NCI-H1048 (cell line): ENCODE data around the gene PTDSS2.

Experiments
- DNase-seq: peaks from one replicate; lab custom pipeline; 2025; lab: John Stamatoyannopoulos, UW

Gene PTDSS2

DNA sequence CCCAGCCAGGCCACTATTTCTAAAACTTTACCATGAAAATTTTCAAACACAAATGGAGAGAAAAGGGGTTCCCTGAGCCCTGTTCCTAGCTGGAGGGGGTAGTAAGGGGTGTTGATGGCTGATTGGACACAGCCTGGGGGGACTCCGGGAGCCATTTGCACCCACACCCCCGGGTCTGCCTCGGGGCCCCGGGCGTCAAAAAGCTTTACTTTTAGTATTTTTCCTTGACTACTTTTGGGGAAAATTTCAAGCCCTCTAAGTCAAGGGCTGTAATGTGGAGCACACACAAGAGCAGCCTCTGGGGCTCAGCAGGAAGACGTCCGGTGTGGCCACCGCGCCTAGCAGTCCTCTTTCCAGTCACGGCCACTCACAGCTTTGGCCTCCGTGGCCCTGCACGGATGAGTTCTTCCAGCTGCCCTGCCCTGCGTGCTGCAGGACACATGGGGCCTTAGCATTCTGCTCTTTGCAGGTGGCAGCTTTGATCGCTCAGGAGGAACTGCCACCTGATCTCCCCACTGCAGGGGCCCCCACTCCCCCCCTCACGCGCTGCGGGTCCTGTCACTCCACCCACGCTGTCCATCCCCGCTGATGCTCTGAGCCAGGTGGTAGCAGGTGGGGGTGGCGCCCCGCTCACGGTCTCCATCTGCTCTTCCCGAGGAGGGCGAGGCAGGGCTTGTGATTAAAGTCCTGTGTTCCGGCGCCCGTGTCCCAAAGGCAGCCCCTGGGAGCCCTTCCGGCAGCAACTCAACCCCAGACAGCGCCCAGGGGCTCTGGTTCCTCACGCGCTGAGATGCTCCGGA is 42.5 kb downstream of the PTDSS2 start:
- no peak for DNase-seq

DNA sequence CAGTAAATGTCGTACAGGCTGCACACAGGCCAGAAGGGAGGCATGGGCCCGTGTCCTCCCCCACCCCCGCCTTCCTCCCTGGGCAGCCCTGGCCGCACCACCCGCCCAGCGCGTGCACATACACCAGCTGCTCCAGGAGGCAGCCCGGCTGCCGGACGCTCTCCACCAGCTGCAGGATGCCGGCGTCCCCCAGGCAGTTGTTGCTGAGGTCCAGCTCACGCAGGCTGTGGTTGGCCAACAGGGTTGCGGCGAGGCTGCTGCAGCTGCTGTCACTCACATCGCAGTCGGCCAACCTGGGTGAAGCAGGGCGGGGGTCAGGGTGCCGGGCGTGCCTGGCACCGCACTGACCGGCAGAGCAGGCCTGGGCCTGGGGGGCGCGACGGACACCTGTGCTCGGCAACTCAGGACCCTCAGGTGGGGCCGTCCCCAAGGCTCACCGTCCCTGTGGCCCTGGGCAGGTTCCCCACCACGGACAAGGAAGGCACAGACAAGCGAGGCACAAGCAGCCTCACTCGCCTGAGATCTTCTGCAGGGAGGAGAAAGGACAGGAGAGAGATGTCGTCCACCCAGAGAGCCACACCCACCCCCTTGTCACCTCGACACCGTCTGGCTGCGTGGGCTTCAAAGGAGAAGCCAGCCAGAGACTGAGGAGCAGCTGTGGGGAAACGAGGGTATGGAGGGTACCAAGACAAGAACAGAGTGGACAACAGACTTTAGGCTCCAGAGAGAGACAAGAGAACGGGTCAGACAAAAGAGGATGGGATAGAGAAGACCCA is 44.9 kb downstream of the PTDSS2 start:
- no peak for DNase-seq

DNA sequence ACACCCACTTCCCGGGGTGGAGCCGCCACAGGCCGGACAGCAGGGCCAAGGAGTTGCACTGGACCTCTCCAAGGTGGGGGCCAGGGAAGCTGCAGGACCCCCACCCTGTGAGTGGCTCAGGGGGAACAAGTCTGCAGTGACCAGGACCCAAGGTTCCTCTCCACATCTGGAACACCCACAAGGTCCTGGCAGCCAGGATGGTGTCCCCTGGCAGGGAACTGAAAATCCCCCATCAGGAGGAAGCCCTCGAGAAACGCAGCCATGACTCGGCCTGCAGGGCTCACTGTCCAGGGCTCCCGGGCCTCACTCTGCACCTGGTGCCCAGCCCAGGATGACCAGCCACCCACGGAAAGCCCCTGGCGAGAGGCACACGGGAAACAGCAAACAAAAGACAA is 45.5 kb downstream of the PTDSS2 start:
- DNase-seq, result no peak

DNA sequence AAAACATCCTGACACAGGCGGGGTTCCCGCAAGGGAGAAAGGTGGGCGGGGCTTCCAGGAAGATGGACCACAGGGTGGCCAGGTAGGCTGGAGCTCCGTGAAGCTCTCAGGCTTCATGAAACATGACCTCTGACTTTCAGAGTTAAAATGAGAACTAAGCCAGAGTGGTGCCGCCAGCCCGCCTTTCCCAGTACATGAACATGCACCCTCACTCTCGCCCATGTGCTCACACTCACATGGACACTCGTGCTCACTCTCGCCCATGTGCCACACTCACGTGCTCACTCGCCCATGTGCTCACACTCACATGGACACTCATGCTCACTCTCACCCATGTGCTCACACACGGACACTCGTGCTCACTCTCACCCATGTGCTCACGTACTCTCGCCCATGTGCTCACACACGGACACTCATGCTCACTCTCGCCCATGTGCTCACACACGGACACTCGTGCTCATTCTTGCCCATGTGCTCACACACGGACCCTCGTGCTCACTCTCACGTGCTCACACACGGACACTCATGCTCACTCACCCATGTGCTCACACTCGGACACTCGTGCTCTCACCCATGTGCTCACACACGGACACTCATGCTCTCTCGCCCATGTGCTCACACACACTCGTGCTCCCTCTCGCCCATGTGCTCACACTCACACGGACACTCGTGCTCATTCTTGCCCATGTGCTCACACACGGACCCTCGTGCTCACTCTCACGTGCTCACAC is 46.9 kb downstream of the PTDSS2 start:
- DNase-seq, result no peak

DNA sequence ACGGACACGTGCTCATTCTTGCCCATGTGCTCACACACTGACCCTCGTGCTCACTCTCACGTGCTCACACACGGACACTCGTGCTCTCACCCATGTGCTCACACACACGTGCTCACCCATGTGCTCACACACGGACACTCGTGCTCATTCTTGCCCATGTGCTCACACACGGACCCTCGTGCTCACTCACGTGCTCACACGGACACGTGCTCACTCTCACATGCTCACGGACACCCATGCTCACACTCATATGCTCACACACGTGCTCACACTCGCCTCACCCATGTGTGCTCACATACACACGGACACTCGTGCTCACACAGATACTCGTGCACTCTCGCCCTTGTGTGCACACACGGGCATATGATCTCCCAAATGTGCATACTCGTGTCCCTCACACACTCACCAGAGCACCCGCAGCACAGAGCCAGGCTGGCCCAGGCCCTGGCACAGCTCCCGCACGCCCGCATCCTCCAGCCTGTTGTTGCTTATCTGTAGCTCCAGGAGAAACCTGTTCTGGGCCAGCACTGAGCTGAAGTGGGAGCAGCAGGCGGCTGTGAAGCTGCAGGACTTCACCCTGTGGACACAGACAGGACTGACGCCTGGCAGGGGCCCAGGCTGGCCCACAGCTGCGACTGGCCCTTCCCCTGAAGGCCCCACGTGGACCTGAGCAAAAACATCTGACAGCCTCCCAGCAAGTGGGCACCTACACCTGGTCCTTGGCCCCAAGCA is 47.7 kb downstream of the PTDSS2 start:
- no peak for DNase-seq

DNA sequence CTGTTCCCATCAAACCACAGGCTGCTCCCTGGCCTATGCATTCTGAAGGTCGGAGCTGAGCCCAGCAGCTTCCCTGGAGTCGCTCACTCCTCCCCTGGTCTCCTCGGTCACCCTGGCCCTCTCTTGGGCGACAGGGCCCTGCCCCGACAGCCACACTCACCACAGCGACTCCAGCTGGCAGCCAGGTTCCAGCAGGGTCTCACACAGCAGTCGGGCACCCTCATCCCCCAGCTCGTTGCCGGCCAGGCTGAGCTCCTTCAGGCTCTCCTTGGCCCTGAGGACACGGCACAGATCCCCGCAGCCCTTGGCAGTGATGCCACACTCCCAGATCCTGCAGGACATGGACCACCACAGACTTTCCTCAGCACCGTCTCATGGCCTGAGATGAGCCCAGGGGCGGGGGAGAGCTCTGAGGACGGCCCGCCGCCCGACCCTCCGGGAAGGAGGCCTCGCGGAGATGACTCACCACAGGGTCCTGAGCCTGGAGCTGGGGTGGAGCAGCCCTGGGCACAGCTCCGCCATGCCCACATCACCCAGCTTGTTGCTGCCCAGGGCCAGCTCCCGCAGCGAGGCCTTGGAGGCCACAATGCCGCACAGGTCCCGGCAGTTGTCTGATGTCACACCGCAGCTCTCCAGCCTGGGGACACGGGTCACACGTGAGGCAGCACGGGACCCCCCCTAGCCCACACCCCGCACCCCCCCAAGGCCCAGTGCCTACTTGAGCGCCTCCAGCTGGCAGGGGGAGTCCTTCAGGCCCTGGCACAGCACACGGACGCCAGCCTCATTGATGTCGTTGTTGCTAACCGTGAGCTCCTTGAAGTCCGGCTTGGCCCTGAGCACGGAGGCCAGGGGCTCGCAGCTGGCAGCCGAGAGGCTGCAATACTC is 48.5 kb downstream of the PTDSS2 start:
- no peak for DNase-seq

DNA sequence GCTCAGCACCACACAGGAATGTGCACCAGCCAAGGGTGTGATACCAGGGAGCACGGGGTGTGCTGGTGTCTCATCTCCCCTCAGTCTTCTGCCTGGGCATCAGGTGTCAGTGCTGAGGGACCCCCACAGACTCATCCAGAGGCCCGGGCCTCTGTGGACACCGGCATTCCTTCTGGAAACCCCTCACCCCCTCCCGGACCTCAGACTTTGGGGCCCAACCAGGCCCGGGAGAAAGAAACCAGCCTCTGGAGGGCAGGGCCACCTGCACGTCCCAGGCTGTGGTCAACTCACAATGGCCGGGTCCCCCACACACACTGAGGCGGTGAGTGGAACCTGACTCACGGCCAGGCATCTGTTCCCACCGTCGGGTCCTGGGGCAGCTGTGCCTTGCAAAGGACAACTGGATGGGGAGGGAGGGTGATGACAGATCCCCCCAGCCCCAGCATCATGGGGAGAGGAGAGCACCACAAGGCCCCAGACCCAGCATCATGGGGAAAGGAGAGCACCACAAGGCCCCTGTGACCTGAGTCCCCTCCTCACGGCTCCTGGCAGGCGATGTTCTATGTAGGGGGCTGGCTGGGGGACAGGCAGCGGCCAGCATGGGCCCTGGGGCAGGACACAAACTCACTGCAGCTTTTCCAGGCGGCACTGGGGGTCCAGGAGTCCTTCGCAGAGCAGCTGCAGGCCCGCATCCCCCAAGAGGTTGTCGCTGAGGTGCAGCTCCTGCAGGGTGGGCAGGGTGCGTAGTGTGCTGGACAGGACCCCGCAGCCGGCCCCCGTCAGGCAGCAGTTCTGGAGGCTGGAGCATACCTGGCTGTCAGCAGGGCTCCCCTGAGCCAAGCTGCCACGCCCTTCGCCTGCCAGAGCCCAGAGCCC is 49.4 kb downstream of the PTDSS2 start:
- no peak for DNase-seq

DNA sequence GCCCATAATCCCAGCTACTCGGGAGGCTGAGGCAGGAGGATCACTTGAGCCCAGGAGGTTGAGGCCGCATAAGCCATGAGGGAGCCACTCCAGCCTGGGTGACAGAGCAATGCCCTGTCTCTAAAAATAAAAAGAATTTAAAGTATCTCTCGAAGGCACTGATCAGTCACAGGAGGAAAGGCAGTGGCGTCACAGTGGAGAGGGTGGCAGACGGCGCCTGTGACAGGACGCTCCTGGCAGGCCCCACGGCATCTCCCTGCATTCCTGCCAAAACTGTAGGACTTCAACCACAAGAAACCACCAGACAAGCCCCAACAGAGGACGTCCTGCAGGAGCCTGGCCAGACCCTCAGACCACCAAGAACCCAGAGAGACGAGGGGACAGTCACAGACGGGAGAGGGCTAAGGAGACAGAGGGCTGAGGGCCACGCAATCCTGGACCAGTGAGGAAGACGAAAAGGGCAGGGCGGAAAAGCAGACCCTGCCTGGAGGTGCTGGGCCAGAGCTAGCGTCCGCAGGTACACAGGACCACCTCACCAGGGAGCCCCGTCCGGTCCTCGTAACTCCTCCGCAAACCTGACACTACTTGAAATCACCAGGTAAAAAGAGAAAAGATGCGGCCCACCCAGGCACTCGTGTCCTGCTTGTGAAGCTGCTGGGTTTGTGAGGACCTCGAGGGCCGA is 51.1 kb downstream of the PTDSS2 start:
- no peak for DNase-seq

DNA sequence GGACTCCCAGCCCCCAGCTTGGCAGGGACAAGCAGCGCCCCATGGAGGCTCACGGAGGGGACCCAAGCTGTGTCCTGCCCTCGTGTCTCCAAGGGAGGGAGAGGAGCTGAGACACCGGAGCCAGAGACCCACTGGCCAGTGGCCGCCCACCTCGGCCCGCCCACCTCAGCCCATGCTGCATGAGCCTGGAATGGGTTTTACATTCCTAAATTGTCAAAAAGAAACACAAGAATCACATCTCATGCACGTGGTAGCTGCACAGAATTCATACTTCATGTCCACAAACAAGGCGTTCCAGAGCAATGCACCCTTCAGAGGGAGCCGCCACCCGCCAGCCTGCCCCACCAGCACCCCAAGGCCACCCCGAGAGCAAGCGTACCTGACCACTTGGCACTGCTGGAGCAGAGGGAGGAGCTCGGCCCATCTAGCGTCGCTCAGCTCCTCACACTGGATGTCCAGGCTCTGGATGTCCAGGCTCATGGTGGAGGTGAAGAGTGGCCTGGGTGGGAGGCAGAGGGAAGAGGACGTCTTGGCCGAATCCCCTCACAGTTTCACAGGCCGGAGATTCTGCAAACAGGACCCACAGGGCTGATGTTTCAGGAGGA is 51.7 kb downstream of the PTDSS2 start:
- no peak for DNase-seq

DNA sequence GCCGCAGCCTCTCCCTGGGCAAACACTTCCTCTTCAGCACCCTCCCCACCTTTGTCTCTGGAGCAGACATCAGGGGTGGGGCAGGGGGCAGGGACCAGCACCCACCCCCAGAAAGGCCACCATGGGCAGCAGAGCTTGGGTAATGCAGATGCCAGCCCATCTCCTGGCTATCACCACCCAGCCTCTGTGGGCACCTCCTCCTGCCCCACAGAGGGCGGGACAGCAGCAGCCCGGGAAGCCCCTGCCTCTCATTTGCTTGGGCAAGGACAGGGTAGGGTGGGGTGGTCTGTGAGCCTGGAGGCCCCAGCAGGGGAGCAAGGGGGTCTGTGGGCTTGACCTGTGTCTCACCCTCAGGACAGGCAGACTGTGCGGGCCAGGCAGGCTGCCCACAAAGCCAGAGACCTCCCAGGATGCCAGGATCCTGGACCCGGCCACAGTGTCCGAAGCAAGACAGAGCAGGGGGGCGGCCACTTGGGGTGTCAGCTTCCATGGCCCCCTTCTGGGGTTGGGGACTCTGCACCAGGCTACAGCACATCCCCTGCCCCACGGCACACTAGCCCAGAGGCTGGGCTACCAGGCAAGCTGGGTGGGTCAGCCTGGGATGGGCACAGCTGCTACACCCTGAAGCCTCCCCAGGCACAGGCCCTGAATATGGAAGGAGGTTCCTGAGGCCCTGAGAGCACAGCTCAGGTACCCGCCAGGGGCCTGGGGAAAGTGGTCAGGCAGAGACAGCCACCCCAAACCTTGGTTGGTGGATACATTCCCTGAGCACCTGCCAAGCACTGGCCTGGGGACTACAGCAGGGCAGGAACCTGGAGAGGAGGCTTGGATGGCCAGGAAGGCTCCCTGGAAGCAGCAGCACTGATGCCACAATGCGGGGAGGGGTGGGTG is 52.5 kb downstream of the PTDSS2 start:
- no peak for DNase-seq

DNA sequence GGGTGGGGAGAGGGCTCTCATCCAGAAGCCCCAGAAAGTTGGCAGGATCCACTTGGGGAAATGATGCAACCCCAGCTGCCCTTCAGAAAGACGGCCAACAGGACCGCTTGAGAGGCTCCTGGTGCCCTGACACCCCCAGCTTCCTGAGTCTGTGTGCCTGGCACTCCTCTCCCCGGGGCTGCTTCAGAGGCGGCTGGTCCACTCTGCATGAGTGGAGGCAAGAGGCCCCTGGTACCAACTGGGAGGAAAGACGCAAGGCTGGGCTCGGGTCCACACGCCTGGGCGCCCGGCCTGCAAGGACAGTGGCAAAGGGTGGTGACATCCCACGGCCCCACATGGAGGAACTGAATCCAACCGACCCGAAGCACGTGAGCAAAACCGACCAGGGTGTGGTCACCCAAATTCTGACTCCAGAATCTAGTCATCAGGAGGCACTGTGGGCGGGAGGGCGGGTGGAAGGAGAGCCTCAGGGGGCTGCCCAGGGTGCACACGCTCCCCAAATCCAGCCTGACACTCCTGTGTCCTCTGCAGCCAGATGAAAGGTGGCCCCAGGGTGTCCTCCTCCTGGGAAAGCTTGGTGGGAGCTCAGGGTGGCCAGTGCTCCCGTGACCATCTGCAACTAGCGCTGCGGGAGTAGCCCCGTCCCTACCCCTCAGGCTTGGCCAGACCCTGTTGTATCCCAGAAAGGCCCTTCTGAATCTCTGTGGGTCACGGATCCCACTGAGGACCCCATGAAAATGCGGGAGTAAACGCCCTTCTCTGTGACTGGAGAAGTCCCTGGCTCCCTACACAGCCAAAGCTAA is 53.3 kb downstream of the PTDSS2 start:
- DNase-seq, result no peak

DNA sequence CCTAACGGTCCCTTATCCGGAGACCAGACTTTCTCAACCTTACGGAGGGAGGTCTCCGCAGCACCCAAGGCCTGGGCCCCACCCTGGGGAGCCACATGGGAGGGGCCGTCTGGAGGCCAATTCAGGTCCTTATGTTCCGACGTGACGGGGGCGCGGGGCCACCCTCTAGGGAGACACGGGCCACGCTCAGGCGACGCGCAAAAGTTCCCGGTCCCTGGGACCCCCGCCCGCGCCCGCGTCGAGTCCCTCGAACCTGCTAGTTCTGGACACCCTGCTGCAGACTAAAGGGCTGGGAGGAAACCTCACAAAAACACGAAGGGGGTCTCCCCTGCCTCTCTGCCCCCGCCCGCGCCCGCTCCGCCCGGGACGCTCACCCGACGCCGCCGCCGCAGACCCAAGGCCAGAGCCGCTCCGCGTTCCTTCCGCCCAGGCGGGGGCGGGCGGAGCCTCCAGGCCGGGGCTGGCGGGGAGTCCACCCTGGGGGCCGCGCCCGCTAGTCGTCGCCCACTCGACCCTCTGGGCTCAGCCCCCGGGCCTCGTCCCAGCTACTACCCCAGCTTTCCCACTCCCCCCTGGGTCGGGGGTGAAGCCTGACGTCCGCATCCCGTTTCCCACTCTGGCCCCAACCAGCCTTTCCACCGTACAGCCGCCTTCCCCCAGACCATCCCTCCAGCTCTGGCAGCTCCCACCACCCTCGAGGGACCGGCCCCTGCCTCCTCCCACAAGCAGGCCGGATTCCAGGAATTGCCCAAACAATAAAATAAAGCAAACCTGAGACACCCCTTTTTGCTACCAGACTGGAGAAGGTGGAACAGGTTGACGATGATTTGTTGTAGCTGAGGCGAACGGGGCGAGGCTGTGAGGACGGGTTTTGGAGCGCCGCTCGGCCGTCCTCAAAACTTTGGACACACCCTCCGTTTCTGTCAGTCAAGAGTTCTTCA is 54.2 kb downstream of the PTDSS2 start:
- DNase-seq, result no peak

DNA sequence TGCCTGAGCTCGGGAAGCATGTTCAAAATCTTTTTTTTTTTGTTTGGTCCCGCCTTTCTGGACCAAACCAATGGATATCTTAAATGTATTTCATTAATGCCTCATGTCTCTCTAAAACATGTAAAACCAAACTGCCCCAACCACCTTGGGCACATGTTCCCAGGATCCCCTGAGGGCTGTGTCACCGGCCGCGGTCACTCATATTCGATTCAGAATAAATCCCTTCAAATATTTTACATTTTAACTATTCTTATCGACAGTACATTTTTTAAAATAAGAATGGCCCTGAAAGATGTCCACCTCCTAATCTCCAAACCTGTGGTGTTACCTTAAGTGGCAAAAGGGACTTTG is 54.9 kb downstream of the PTDSS2 start:
- DNase-seq, result no peak

DNA sequence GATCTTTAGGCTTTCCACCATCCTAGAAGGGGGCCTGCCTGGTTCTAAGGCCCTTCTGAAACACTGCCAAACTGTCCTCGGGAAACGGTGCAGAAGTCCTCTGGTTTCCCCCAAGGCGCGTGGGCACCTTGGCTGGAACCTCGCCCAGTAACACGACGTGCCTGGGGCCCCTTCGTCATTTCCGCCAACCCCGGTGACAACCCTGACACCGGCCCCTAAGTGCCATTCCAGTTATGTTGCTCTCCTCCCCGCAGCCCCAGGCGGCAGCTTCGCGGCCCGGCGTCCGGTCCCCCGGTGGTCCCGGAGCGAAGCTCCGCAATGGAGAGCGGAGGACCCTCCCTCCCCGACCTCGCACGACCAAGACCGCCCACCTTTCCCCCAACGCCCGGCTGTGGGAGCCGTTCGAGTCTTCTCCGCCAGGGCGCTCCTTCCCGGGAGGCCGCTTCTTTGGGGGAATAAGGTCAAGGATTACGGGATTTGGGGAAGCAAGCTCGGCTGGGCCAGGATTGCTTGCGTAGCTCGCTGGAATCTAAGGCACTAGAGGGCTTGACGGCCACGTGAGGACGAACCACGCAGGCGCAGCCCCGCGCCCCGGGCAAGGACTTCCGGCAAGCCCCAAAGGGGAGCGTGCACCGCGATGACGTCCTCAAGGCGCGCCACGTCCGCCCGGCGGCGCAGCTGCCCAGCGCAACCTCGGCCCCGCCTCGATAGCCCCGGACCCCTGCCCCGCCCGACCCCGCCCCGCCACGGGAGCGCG is 56.3 kb downstream of the PTDSS2 start:
- peak; percentile 96 for DNase-seq

DNA sequence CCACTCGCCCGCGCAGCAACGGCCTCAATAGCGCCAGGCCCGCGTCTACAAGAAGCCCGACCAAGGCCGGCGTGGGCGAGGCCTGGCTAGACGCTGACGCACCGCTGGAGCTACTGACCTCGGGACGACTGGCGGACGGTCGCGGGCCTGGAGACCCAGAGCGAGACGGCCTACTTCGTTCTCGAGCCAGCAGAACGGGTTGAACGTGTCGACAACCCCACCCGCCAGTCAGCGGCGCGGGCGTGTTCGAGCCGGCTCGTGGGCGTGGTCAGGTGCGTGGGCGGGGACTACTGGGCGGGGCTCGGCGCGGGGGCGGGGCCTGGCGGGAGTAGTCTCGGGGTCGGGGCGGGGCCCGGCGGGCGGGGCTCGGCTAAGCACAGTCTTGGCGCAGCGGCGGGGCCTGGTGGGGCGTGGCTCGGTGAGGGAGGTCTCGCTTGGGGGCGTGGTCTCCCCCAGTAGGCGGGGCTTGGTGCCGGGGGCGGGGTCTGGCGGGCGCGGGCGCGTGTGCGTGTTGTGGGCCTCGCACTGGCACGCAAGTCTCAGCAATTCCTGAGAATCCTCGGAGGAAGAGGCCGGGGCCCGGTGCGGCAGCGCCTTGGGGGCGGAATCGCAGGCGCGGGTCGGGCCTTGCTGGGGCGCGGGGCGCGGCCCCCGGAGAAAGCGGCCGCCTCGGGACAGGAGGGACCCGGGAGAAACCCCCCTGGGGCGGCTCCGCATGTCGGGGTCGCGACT is 57.1 kb downstream of the PTDSS2 start, which contains the start of gene RNH1:
Gene RNH1 (minus strand): TSS at position 248 of the 732 bp plus-strand sequence. CDS start 5,080 bp downstream, outside the sequence.
- DNase-seq, result peak; percentile 74
